PC-9 (cell line): ENCODE results near the gene KITLG.

Experiments
- CTCF ChIP-seq: fragments of 200-600 bp; sonication (generic); conservative IDR thresholded peaks from 2 replicates; pipeline ENCODE4 v1.6.1; 2017; ENCODE audit warnings: mixed run types, antibody characterized with exemption, mild to moderate bottlenecking, moderate library complexity
- EZH2 ChIP-seq: fragments of 200-600 bp; sonication (generic); IDR thresholded peaks from 2 replicates; pipeline ENCODE4 v1.8.0; 2017; ENCODE audit warnings: antibody characterized with exemption, low read depth

- no peak for TF ChIP-seq CTCF
- TF ChIP-seq EZH2, result no peak
These were observed 130.1 kb downstream of the KITLG start for GRCh38 chr12:88450136-88450535.
